GM12878 (cell line): ENCODE data around the gene BMPR1B. TPM values are rescaled to one million over a fixed set of nuclear protein-coding genes. Genes with fewer than 3 reads are reported as not detected.

ENCODE experiments used
- ATAC-seq: fragments of 200-7000 bp; cut with Tn5 transposase; 3 replicates; pipeline ENCODE4 v1.9.1; 2020; ENCODE audit warnings: mild to moderate bottlenecking, moderate library complexity
- BruUV-seq: library from RNA; stranded (reverse); fragments of 400-500 nt; replicated peaks from 2 replicates; lab custom pipeline; 2021; lab: Mats Ljungman, UMichigan
- CTCF ChIA-PET: fragments of 300-600 bp; sonication (Branson Sonifier 250); formaldehyde crosslinking; extraction: SDS; loops from one replicate; lab custom pipeline; 2021; ENCODE audit warnings: inconsistent platforms; lab: Yijun Ruan, JAX
- POLR2A ChIA-PET: fragments of 350-600 bp; formaldehyde crosslinking; extraction: SDS; loops from one replicate; lab custom pipeline; 2021; ENCODE audit warnings: inconsistent platforms; lab: Charles Lee
- RAD21 ChIA-PET: fragments of 300-600 bp; sonication (Branson Sonifier 250); formaldehyde crosslinking; loops from one replicate; lab custom pipeline; 2023; ENCODE audit warnings: antibody characterized with exemption; ENCODE audit not compliant: unreplicated experiment; lab: Charles Lee
- SMC1A ChIA-PET: fragments of 300-600 bp; sonication (Branson Sonifier 250); formaldehyde crosslinking; loops from one replicate; lab custom pipeline; 2023; ENCODE audit not compliant: unreplicated experiment, uncharacterized antibody; lab: Charles Lee
- DNase-seq: peaks from one replicate; pipeline ENCODE4 v3.0.0-alpha.2; 2011; ENCODE audit warnings: low read depth, low spot score
- FAIRE-seq: peaks from 3 replicates; lab custom pipeline; 2011; peaks lifted over from hg19 to GRCh38; lab: Jason Lieb, UNC
- H2AFZ ChIP-seq: 2 replicates; pipeline ENCODE4 v1.6.0; 2011; ENCODE audit warnings: low read depth, low read length, control low read depth; ENCODE audit not compliant: control insufficient read depth
- H3K27ac ChIP-seq: 2 replicates; pipeline ENCODE4 v1.5.1; 2011; ENCODE audit warnings: control low read depth; ENCODE audit not compliant: control insufficient read depth, insufficient read depth
- H3K27me3 ChIP-seq, 2 experiments: replicated peaks in 1 of 2; 2 replicates each; pipeline versions ENCODE4 v1.6.0 to v1.6.1; 2011; ENCODE audit warnings: low read length in 1 of 2; ENCODE audit not compliant: control insufficient read depth in 2 of 2, insufficient read depth in 2 of 2
- H3K36me3 ChIP-seq, 2 experiments: 2 replicates each; pipeline ENCODE4 v1.5.1; 2011; ENCODE audit warnings: low read length in 1 of 2; ENCODE audit not compliant: control insufficient read depth in 2 of 2, insufficient read depth in 2 of 2
- H3K4me1 ChIP-seq: 2 replicates; pipeline ENCODE4 v1.6.1; 2011; ENCODE audit warnings: mild to moderate bottlenecking, low read length, moderate library complexity, mixed read lengths; ENCODE audit not compliant: control insufficient read depth, insufficient read depth
- H3K4me2 ChIP-seq: 2 replicates; pipeline ENCODE4 v1.6.0; 2011; ENCODE audit warnings: control low read depth; ENCODE audit not compliant: control insufficient read depth, insufficient read depth
- H3K4me3 ChIP-seq: fragments of 200-600 bp; sonication (generic); 2 replicates; pipeline ENCODE4 v1.5.1; 2016
- H3K79me2 ChIP-seq: 2 replicates; pipeline ENCODE4 v1.6.0; 2011; ENCODE audit warnings: low read length; ENCODE audit not compliant: control insufficient read depth, insufficient read depth
- H3K9ac ChIP-seq: 2 replicates; pipeline ENCODE4 v1.8.0; 2011; ENCODE audit warnings: low read length, control low read depth, mixed read lengths; ENCODE audit not compliant: control insufficient read depth, insufficient read depth
- H3K9me3 ChIP-seq: replicated peaks from 3 replicates; pipeline ENCODE4 v1.5.1; 2011; ENCODE audit warnings: mild to moderate bottlenecking, low read length; ENCODE audit not compliant: control insufficient read depth, insufficient read depth
- H4K20me1 ChIP-seq: 2 replicates; pipeline ENCODE4 v1.6.0; 2011; ENCODE audit not compliant: control insufficient read depth, insufficient read depth
- EED ChIP-seq: sonication (generic); IDR thresholded peaks from 2 replicates; pipeline ENCODE4 v1.6.1; 2016; ENCODE audit warnings: antibody characterized with exemption, low read depth
- EGR1 ChIP-seq, 2 experiments: IDR thresholded peaks; 1 replicate in 1 of 2; 2 replicates in 1 of 2; pipeline ENCODE4 v1.6.1; 2011 to 2012; ENCODE audit warnings: low read depth in 2 of 2, low read length in 2 of 2, borderline replicate concordance in 1 of 2, mild to moderate bottlenecking in 1 of 2, moderate library complexity in 1 of 2
- FOS ChIP-seq: IDR thresholded peaks from 3 replicates; pipeline ENCODE4 v1.6.1; 2011; ENCODE audit warnings: borderline replicate concordance; ENCODE audit not compliant: insufficient read length; ENCODE audit errors: extremely low read depth
- SMAD5 ChIP-seq: IDR thresholded peaks from 2 replicates; pipeline ENCODE4 v1.6.1; 2016; ENCODE audit warnings: antibody characterized with exemption, low read depth
- SPI1 ChIP-seq: IDR thresholded peaks from 2 replicates; pipeline ENCODE4 v1.6.1; 2011; ENCODE audit warnings: low read depth, mild to moderate bottlenecking, low read length, moderate library complexity, borderline replicate concordance; ENCODE audit not compliant: insufficient read depth
- ZNF622 ChIP-seq: fragments of 450-650 bp; IDR thresholded peaks from 2 replicates; pipeline ENCODE4 v1.6.1; 2017; ENCODE audit warnings: mild to moderate bottlenecking, inconsistent platforms
- WGBS: methylation state at CpG from one replicate; pipeline ENCODE4 v1.1.6; 2016; ENCODE audit warnings: low lambda C conversion rate; ENCODE audit not compliant: insufficient replicate concordance, insufficient coverage; ENCODE audit errors: missing lambda C conversion rate; 5-methylcytosine and 5-hydroxymethylcytosine counted together
- in situ Hi-C: fragments of 300-500 bp; cut with MboI; formaldehyde crosslinking; loops from 9 replicates; pipeline ENCODE4 v1.14.3; 2018; ENCODE audit warnings: mixed read lengths
- intact Hi-C: fragments of 100-400 bp; cut with micrococcal nuclease; formaldehyde crosslinking; loops from one replicate; pipeline ENCODE4 v1.14.2; 2022; ENCODE audit not compliant: unreplicated experiment
- polyA plus RNA-seq, 11 experiments: library from polyadenylated mRNA; depleted of rRNA in 4 of 11; unstranded in 6 of 11; stranded (reverse) in 5 of 11; fragments of >200 nt; fragmentation: Nextera tagmentation in 4 of 11; fragmentation: Illumina TruSeq in 1 of 11; extraction: Ambion mirVana in 4 of 11; extraction: Trizol in 1 of 11; gene quantifications; 1 replicate in 1 of 11; 2 replicates in 10 of 11; pipeline versions ENCODE4 v1.2.1 to v1.2.3, GENCODE V29; 2011 to 2016; ENCODE audit warnings: inconsistent platforms in 2 of 11, missing spikeins in 2 of 11, low read depth in 1 of 11
- total RNA-seq, 4 experiments: library from RNA; depleted of rRNA in 3 of 4; stranded (reverse); fragments of >200 nt in 3 of 4; fragmentation: Illumina TruSeq in 1 of 4; extraction: Trizol in 1 of 4; gene quantifications; 2 replicates each; pipeline versions ENCODE4 v1.2.1 to v1.2.3, GENCODE V29; 2013 to 2021
- TF ChIP-seq, protein P1 (sequence below): fragments of 450-650 bp; IDR thresholded peaks from 2 replicates; pipeline ENCODE4 v1.6.1; 2017; ENCODE audit warnings: borderline replicate concordance
- TF ChIP-seq, protein P2 (sequence below): IDR thresholded peaks from 2 replicates; pipeline ENCODE4 v1.6.1; 2012; ENCODE audit warnings: low read depth, low read length, improper control_type of control experiment
- TF ChIP-seq, protein P3 (sequence below): IDR thresholded peaks from 2 replicates; pipeline ENCODE4 v1.6.1; 2012; ENCODE audit warnings: mild to moderate bottlenecking, low read depth, low read length
- TF ChIP-seq, protein P4 (sequence below): IDR thresholded peaks from 2 replicates; pipeline ENCODE4 v1.6.1; 2011; ENCODE audit warnings: borderline replicate concordance, low read depth, mild to moderate bottlenecking, moderate library complexity, mixed read lengths, low read length; ENCODE audit not compliant: insufficient read depth; ENCODE audit errors: extremely low read length

Gene BMPR1B
- total and polyA plus RNA-seq, 10 of the 15 experiments (the other 5 are each of a cell fraction or from before 2014, with no cell fraction given): not detected

- H3K79me2 ChIP-seq: no peaks in the 10 kb centered on the region
- no peaks in the 10 kb centered on the region for H3K4me1 ChIP-seq
- RAD21 ChIA-PET: no interaction called here
- SMC1A ChIA-PET: no interaction called here
- DNase-seq: no peak
- no peak overlapping the region for H3K27ac ChIP-seq
- 27% methylated on average over 4 of the region's 4 CpGs for WGBS
- H3K9ac ChIP-seq: no peak overlapping the region
- no TSS peak for BruUV-seq
- no peaks in the 10 kb centered on the region; the same call in 1 of the 2 replicates for H4K20me1 ChIP-seq
- no peaks in the 10 kb centered on the region for H3K36me3 ChIP-seq
- H2AFZ ChIP-seq: no peak overlapping the region
- no peaks in the 10 kb centered on the region for H3K9me3 ChIP-seq
- intact Hi-C loops (no loop called here), in situ Hi-C loops (no loop called here)
- TF ChIP-seq, protein P1, sequence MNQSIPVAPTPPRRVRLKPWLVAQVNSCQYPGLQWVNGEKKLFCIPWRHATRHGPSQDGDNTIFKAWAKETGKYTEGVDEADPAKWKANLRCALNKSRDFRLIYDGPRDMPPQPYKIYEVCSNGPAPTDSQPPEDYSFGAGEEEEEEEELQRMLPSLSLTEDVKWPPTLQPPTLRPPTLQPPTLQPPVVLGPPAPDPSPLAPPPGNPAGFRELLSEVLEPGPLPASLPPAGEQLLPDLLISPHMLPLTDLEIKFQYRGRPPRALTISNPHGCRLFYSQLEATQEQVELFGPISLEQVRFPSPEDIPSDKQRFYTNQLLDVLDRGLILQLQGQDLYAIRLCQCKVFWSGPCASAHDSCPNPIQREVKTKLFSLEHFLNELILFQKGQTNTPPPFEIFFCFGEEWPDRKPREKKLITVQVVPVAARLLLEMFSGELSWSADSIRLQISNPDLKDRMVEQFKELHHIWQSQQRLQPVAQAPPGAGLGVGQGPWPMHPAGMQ: no peak
- peak; percentile 28; the same call in 1 of the 2 replicates for TF ChIP-seq SPI1
- H3K4me3 ChIP-seq: no peak overlapping the region
- CTCF ChIA-PET: no interaction called here
- H3K4me2 ChIP-seq: no peak overlapping the region
- FAIRE-seq: no peak
- POLR2A ChIA-PET: no interaction called here
- peaks cover 3 to 5% of the 10 kb centered on the region in 2 experiments for H3K27me3 ChIP-seq
- ATAC-seq: no peak
Observed at GRCh38 chr4:94763005-94763404, 5.2 kb downstream of the BMPR1B start.

DNA sequence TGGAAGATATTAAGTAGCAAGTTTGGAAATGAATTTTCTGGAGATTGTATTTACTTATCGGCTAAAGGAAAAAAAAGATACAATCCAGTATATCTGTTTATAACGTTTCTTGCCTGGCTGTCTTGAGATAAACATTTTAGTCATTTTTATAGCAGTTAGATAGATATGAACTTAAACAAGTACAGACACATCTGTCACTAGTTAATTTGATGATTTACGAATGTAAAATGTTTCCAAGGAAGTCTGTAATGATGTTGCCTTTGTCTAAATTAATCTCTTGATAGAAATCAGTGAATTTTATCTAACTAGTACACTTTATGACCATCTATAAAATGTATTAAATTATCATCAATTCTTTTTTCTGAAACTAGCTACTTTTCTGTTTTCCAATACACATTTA is 5.7 kb downstream of the BMPR1B start:
- RAD21 ChIA-PET: no interaction called here
- Histone ChIP-seq H3K4me3 (no peak overlapping the region), H4K20me1 (no peaks in the 10 kb centered on the region; the same call in 1 of the 2 replicates), H3K4me1 (no peaks in the 10 kb centered on the region), H3K9ac (no peak overlapping the region), H3K4me2 (no peak overlapping the region), H3K36me3 (no peaks in the 10 kb centered on the region), H3K27me3 (peaks cover under 1 to 4% of the 10 kb centered on the region in 2 experiments), H3K27ac (no peak overlapping the region), H3K79me2 (no peaks in the 10 kb centered on the region), H2AFZ (no peak overlapping the region), H3K9me3 (no peaks in the 10 kb centered on the region)
- CTCF ChIA-PET: no interaction called here
- in situ Hi-C loops: no loop called here
- 28% methylated on average over 3 of the region's 3 CpGs for WGBS
- POLR2A ChIA-PET: no interaction called here
- ATAC-seq: no peak
- intact Hi-C loops: no loop called here
- no TSS peak for BruUV-seq
- SMC1A ChIA-PET: no interaction called here
- no peak for FAIRE-seq
- no peak for DNase-seq
- TF ChIP-seq FOS: no peak
- no peak for TF ChIP-seq SMAD5
- no peak for TF ChIP-seq ZNF622
- no peak for TF ChIP-seq EGR1 (IDR thresholded peaks at IDR 0.05; ENCODE audit: borderline replicate concordance in 1 of 2, low read depth in 2 of 2, low read length in 2 of 2)
- TF ChIP-seq, protein P2, sequence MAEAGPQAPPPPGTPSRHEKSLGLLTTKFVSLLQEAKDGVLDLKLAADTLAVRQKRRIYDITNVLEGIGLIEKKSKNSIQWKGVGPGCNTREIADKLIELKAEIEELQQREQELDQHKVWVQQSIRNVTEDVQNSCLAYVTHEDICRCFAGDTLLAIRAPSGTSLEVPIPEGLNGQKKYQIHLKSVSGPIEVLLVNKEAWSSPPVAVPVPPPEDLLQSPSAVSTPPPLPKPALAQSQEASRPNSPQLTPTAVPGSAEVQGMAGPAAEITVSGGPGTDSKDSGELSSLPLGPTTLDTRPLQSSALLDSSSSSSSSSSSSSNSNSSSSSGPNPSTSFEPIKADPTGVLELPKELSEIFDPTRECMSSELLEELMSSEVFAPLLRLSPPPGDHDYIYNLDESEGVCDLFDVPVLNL: no peak
- TF ChIP-seq, protein P3, sequence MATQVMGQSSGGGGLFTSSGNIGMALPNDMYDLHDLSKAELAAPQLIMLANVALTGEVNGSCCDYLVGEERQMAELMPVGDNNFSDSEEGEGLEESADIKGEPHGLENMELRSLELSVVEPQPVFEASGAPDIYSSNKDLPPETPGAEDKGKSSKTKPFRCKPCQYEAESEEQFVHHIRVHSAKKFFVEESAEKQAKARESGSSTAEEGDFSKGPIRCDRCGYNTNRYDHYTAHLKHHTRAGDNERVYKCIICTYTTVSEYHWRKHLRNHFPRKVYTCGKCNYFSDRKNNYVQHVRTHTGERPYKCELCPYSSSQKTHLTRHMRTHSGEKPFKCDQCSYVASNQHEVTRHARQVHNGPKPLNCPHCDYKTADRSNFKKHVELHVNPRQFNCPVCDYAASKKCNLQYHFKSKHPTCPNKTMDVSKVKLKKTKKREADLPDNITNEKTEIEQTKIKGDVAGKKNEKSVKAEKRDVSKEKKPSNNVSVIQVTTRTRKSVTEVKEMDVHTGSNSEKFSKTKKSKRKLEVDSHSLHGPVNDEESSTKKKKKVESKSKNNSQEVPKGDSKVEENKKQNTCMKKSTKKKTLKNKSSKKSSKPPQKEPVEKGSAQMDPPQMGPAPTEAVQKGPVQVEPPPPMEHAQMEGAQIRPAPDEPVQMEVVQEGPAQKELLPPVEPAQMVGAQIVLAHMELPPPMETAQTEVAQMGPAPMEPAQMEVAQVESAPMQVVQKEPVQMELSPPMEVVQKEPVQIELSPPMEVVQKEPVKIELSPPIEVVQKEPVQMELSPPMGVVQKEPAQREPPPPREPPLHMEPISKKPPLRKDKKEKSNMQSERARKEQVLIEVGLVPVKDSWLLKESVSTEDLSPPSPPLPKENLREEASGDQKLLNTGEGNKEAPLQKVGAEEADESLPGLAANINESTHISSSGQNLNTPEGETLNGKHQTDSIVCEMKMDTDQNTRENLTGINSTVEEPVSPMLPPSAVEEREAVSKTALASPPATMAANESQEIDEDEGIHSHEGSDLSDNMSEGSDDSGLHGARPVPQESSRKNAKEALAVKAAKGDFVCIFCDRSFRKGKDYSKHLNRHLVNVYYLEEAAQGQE: no peak
- TF ChIP-seq, protein P4, sequence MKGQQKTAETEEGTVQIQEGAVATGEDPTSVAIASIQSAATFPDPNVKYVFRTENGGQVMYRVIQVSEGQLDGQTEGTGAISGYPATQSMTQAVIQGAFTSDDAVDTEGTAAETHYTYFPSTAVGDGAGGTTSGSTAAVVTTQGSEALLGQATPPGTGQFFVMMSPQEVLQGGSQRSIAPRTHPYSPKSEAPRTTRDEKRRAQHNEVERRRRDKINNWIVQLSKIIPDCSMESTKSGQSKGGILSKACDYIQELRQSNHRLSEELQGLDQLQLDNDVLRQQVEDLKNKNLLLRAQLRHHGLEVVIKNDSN: no peak
- TF ChIP-seq EED: no peak
